CD14-positive monocyte (primary cell): Measurements from ENCODE around the gene PIWIL4. TPM values are rescaled to one million over a fixed set of nuclear protein-coding genes. Genes with fewer than 3 reads are reported as not detected.
A peak's percentile ranks its signal among the peaks of the same experiment; 100 is the strongest.

Source experiments
- DNase-seq, 3 donors: peaks; one replicate each; pipeline ENCODE4 v3.0.0-alpha.2; 2011 to 2022
- H2AFZ ChIP-seq: 2 replicates; pipeline ENCODE4 v1.6.0; 2012; ENCODE audit warnings: mild to moderate bottlenecking, low read depth, low read length, inconsistent platforms; ENCODE audit not compliant: insufficient read depth, poor library complexity, severe bottlenecking
- H3K27ac ChIP-seq, 2 donors: 1 replicate in 1 of 2; 2 replicates in 1 of 2; pipeline ENCODE4 v1.5.1; 2012 to 2013; ENCODE audit warnings: low read length in 2 of 2, control low read depth in 1 of 2, inconsistent platforms in 1 of 2, low read depth in 1 of 2, mild to moderate bottlenecking in 1 of 2
- H3K27me3 ChIP-seq, 2 donors: one replicate each; pipeline versions ENCODE4 v1.6.0 to v1.6.1; 2011 to 2013; ENCODE audit warnings: low read length in 2 of 2; ENCODE audit not compliant: control insufficient read depth in 2 of 2, insufficient read depth in 2 of 2
- H3K36me3 ChIP-seq, 2 donors: replicated peaks in 1 of 2; 1 replicate in 1 of 2; 2 replicates in 1 of 2; pipeline versions ENCODE4 v1.5.1 to v1.6.1; 2012 to 2013; ENCODE audit warnings: low read length in 2 of 2, control low read depth in 1 of 2, inconsistent platforms in 1 of 2, mild to moderate bottlenecking in 1 of 2; ENCODE audit not compliant: insufficient read depth in 2 of 2, control insufficient read depth in 1 of 2
- H3K4me1 ChIP-seq, 2 donors: 1 replicate in 1 of 2; 2 replicates in 1 of 2; pipeline versions ENCODE4 v1.5.1 to v1.6.1; 2012 to 2013; ENCODE audit warnings: low read length in 2 of 2, control low read depth in 1 of 2, inconsistent platforms in 1 of 2, mild to moderate bottlenecking in 1 of 2, moderate library complexity in 1 of 2; ENCODE audit not compliant: insufficient read depth in 2 of 2, control insufficient read depth in 1 of 2
- H3K4me2 ChIP-seq: replicated peaks from 2 replicates; pipeline ENCODE3; 2012; ENCODE audit warnings: low read length, moderate library complexity, mild to moderate bottlenecking; ENCODE audit not compliant: poor library complexity, severe bottlenecking; ENCODE audit errors: extremely low read depth
- H3K4me3 ChIP-seq, 3 experiments: fragments of 200-600 bp in 1 of 3; sonication (generic) in 1 of 3; replicated peaks in 1 of 3; 1 replicate in 2 of 3; 2 replicates in 1 of 3; pipeline ENCODE4 v1.5.1; 2011 to 2013; ENCODE audit warnings: low read length in 3 of 3, mild to moderate bottlenecking in 3 of 3, control low read depth in 2 of 3, low read depth in 2 of 3, inconsistent platforms in 1 of 3, moderate library complexity in 1 of 3
- H3K79me2 ChIP-seq: 2 replicates; pipeline ENCODE4 v1.6.0; 2012; ENCODE audit warnings: mild to moderate bottlenecking, control low read depth, inconsistent platforms, low read length, moderate library complexity; ENCODE audit not compliant: insufficient read depth
- H3K9ac ChIP-seq: 2 replicates; pipeline ENCODE4 v1.6.0; 2017; ENCODE audit warnings: low read length, mild to moderate bottlenecking; ENCODE audit not compliant: insufficient read depth, poor library complexity, severe bottlenecking
- H3K9me3 ChIP-seq, 2 donors: replicated peaks in 1 of 2; 1 replicate in 1 of 2; 2 replicates in 1 of 2; pipeline versions ENCODE4 v1.5.1 to v1.6.1; 2012 to 2013; ENCODE audit warnings: low read length in 2 of 2, control low read depth in 1 of 2; ENCODE audit not compliant: control insufficient read depth in 1 of 2, insufficient read depth in 1 of 2
- H4K20me1 ChIP-seq: 2 replicates; pipeline ENCODE4 v1.6.0; 2012; ENCODE audit warnings: mild to moderate bottlenecking, low read length, control low read depth, moderate library complexity; ENCODE audit not compliant: insufficient read depth
- H3K27ac Mint-ChIP-seq, 7 donors: one replicate each; pipeline ENCODE4 v1.8.0; 2020; ENCODE audit warnings: mild to moderate bottlenecking in 7 of 7, mixed read lengths in 7 of 7, moderate library complexity in 6 of 7, inconsistent platforms in 2 of 7
- H3K27me3 Mint-ChIP-seq, 3 donors: one replicate each; pipeline ENCODE4 v1.8.0; 2021 to 2022; ENCODE audit warnings: low read depth in 3 of 3, mild to moderate bottlenecking in 3 of 3, mixed read lengths in 3 of 3, moderate library complexity in 3 of 3, inconsistent platforms in 1 of 3
- H3K36me3 Mint-ChIP-seq, 2 donors: one replicate each; pipeline ENCODE4 v1.8.0; 2020; ENCODE audit warnings: mixed read lengths in 2 of 2, inconsistent platforms in 1 of 2, mild to moderate bottlenecking in 1 of 2
- H3K4me1 Mint-ChIP-seq: one replicate; pipeline ENCODE4 v1.8.0; 2020; ENCODE audit warnings: mild to moderate bottlenecking, mixed read lengths
- H3K4me3 Mint-ChIP-seq, 2 donors: one replicate each; pipeline ENCODE4 v1.8.0; 2020; ENCODE audit warnings: mild to moderate bottlenecking in 2 of 2, mixed read lengths in 2 of 2, moderate library complexity in 1 of 2
- H3K9me3 Mint-ChIP-seq, 7 donors: one replicate each; pipeline ENCODE4 v1.8.0; 2020 to 2022; ENCODE audit warnings: mixed read lengths in 7 of 7, mild to moderate bottlenecking in 6 of 7, moderate library complexity in 6 of 7, inconsistent platforms in 2 of 7
- CTCF ChIP-seq: fragments of 200-600 bp; IDR thresholded peaks from one replicate; pipeline ENCODE4 v1.8.0; 2022; ENCODE audit warnings: antibody characterized with exemption, mild to moderate bottlenecking
- WGBS: methylation state at CpG from one replicate; pipeline ENCODE4 v1.1.5; 2013; ENCODE audit warnings: missing lambda C conversion rate; ENCODE audit not compliant: insufficient coverage; 5-methylcytosine and 5-hydroxymethylcytosine counted together
- intact Hi-C, 2 donors: fragments of 100-400 bp; cut with micrococcal nuclease; formaldehyde crosslinking; loops; one replicate each; pipeline versions ENCODE4 v1.15.0 to v1.15.1; 2023
- polyA plus RNA-seq, 3 donors: library from polyadenylated mRNA; depleted of rRNA in 1 of 3; unstranded in 2 of 3; stranded (reverse) in 1 of 3; fragments of 300-500 nt in 2 of 3; fragments of >200 nt in 1 of 3; fragmentation: Illumina TruSeq in 2 of 3; gene quantifications; 1 replicate in 2 of 3; 2 replicates in 1 of 3; pipeline ENCODE4 v1.2.3, GENCODE V29; 2012 to 2021

PIWIL4 gene
- polyA plus RNA-seq, 3 donors: 0.98 to 14.2 (median 1.1) TPM

GRCh38 chr11:94647926-94648325, 80.8 kb downstream of the PIWIL4 start:
- DNase-seq: no peak
- Histone ChIP-seq H3K4me2 (no peak overlapping the region), H2AFZ (no peak overlapping the region), H3K9ac (no peak overlapping the region), H3K27ac (no peak overlapping the region), H3K79me2 (no peaks in the 10 kb centered on the region), H3K9me3 (no peaks in the 10 kb centered on the region), H3K4me3 (no peak overlapping the region), H3K4me1 (peaks cover 28 to 34% of the 10 kb centered on the region in 2 donors), H3K36me3 (no peaks in the 10 kb centered on the region), H4K20me1 (no peaks in the 10 kb centered on the region), H3K27me3 (no peaks in the 10 kb centered on the region)
- 100% methylated on average over 1 of the region's 3 CpGs for WGBS
- peaks cover 58% of the 10 kb centered on the region for H3K4me1 Mint-ChIP-seq
- H3K36me3 Mint-ChIP-seq: peaks cover 3% of the 10 kb centered on the region in 2 donors
- H3K27me3 Mint-ChIP-seq: peaks cover 0 to 6% (median 4%) of the 10 kb centered on the region in 3 donors
- intact Hi-C loops: no loop called here
- H3K27ac Mint-ChIP-seq: no peak overlapping the region
- TF ChIP-seq CTCF: no peak
- H3K9me3 Mint-ChIP-seq: no peaks in the 10 kb centered on the region
- no peak overlapping the region for H3K4me3 Mint-ChIP-seq

- Histone ChIP-seq H3K79me2 (no peaks in the 10 kb centered on the region), H4K20me1 (no peaks in the 10 kb centered on the region), H2AFZ (no peak overlapping the region), H3K4me3 (no peak overlapping the region), H3K4me1 (peaks cover 28 to 34% of the 10 kb centered on the region in 2 donors), H3K4me2 (no peak overlapping the region), H3K27me3 (no peaks in the 10 kb centered on the region), H3K36me3 (no peaks in the 10 kb centered on the region), H3K9ac (no peak overlapping the region), H3K9me3 (no peaks in the 10 kb centered on the region), H3K27ac (no peak overlapping the region)
- Mint-ChIP-seq H3K4me1 (peaks cover 50% of the 10 kb centered on the region), H3K9me3 (no peaks in the 10 kb centered on the region), H3K36me3 (peaks cover 3% of the 10 kb centered on the region in 2 donors), H3K4me3 (no peak overlapping the region), H3K27me3 (peaks cover 0 to 1% (median under 1%) of the 10 kb centered on the region in 3 donors), H3K27ac (peak overlapping the region in 1 of 7 donors; percentile 35)
- no peak for DNase-seq
- no peak for TF ChIP-seq CTCF
- 13% methylated on average over 1 of the region's 2 CpGs for WGBS
- intact Hi-C loops: no loop called here
Observed at GRCh38 chr11:94648789-94649188, 81.6 kb downstream of the PIWIL4 start.
